ENCODE measurements around the gene NAA25. TPM values are rescaled to one million over a fixed set of nuclear protein-coding genes. Genes with fewer than 3 reads are reported as not detected.
A peak's percentile ranks its signal among the peaks of the same experiment; 100 is the strongest.
"Not testable (repeated sequence)": the region's sequence is repeated elsewhere in the genome, so short reads cannot be mapped to it uniquely, and the experiment has no call there.

The NAA25 gene
- polyA plus RNA-seq, 4 donors, result 18.7 to 23.8 (median 22.9) TPM

GRCh38 chr12:112066566-112066965 is 42.0 kb downstream of the NAA25 start:
- DNase-seq (ENCODE audit: low read depth in 4 of 4, low spot score in 3 of 4), result no peak

DNA sequence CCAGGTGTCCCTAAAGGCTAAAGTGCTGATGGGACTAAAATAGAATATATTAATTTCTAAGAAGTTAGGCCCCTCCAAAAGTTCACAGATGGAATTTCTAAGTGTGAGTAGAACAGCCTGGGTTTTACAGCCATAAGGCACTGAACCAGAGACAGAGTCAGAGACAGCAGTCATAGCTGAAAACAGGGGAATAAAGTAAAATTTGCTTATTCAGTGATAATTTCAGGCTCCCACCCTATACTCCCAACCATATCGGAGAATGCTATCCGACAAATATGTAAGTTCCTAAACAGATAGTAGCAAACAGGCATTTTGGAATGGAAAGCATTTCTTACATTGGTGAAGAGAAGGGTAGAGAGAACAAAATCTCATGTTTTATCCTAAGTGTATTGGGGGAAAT is 45.3 kb downstream of the NAA25 start:
- DNase-seq (ENCODE audit: low read depth in 4 of 4, low spot score in 3 of 4), result no peak

DNA sequence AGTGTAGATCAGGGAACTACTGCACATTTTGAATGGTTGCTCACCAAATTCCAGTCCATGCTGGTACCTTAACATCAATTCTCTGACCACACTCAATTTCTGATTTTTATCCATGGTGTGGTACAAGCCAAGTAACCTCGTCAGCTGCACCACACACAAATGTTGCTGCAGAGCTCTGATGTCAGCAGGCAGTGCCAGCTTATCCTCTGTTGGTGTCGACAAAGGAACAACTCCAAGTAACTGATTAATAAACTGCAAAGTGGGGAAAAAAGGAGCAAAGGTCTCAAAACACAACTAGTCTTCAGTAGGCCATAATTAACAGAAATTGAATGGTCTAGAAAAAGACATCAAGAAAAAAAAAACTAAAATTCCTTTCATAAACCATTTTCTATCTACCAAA is 47.4 kb downstream of the NAA25 start:
- no peak for DNase-seq (ENCODE audit: low read depth in 4 of 4, low spot score in 3 of 4)

DNA sequence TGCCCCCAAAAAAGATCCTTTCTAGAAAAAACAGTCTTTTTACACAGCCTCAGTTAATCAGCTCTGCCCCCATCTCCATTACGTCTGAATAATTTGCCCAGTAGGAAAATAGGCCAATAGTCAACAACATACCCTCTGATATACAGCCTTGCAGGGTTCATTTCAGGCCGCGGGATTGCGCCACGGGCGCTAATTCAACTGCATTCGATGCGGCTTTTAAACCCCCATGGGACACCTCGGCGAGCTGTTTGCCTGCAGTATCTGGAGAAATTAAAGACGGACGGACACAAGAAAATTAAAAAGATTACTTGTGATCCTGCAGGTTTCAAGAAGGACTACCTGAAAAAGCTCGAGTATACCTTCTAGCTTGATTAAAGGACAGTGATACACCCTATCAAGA is 59.2 kb downstream of the NAA25 start:
- no peak for DNase-seq (ENCODE audit: low read depth in 4 of 4, low spot score in 3 of 4)

DNA sequence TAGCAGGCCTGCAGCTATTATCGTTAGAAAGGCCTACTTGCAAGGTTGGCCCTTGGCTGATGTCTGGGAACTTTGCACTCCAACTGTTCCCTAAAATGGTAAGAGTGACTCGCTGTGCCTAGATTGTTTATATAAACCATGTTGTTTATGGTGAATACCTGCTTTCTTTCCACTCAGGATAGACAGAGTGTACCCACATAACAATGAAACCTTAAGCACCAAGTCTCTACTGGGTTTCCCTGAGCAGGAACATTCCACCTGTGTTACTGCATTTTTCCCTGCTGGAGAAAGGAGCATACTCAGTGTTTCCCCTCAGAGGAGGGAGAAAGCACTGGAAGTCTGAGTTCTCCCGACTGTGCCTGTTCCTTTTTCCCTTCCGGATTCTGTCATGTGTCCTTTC is 62.6 kb downstream of the NAA25 start:
- DNase-seq (ENCODE audit: low read depth in 4 of 4, low spot score in 3 of 4), result no peak

GRCh38 chr12:112036614-112037013 is 72.0 kb downstream of the NAA25 start:
- not testable (repeated sequence) for DNase-seq (ENCODE audit: low read depth in 4 of 4, low spot score in 3 of 4)

DNA sequence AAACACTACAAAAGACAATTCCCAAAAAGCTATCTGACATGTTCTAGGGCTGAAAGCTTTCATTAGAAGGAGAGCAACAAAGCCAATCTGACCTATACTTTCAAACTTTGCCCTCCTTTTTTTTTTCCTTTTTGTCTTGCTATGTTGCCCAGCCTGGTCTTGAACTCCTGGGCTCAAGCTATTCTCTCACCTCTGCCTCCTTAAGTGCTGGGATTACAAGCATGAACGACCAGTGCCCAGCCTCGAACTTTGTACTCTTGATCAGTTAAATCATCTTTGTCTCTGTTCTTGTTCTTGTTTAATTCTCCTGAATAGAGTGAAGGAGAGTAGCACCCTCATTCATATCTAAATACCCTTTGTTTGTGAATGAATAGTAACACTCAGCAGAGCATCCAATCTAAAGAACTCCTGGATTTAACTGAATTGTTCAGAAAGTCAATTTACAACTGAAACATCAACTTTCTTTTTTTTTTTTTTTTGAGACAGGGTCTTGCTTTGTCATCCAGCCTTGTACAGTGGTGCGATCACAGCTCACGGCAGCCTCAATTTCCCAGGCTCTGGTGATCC is 73.3 kb downstream of the NAA25 start:
- DNase-seq (ENCODE audit: low read depth in 4 of 4, low spot score in 3 of 4), result no peak

DNA sequence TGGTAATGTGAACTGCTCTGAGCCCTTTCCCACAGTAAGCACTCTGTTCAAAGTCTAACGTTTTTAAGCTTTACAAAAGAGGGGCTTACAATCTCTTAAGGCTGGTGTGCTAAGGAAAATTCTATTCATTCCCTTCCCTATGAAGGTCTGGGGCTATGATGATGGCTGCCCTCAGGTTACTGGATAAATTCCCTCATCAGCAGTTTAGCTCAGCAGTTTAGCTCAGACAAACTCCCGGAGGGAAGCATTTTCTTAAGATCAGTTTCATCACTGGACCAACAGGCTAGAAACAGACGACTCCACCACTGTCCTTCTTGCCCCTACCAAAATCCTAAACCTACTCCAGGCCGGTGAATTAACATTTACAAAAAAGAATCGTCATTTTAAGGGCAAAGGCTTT is 76.3 kb downstream of the NAA25 start:
- DNase-seq (ENCODE audit: low read depth in 4 of 4, low spot score in 3 of 4), result no peak

GRCh38 chr12:112031472-112031871 is 77.1 kb downstream of the NAA25 start:
- no peak for DNase-seq (ENCODE audit: low read depth in 4 of 4, low spot score in 3 of 4)

GRCh38 chr12:112029301-112029700 is 79.3 kb downstream of the NAA25 start:
- no peak for DNase-seq (ENCODE audit: low read depth in 4 of 4, low spot score in 3 of 4)

- DNase-seq (ENCODE audit: low read depth in 4 of 4, low spot score in 3 of 4), result no peak
Measured at GRCh38 chr12:112025808-112026375, 82.7 kb downstream of the NAA25 start.

GRCh38 chr12:112023759-112024396 is 84.7 kb downstream of the NAA25 start:
- DNase-seq (ENCODE audit: low read depth in 4 of 4, low spot score in 3 of 4), result no peak

GRCh38 chr12:112022241-112023016 is 86.2 kb downstream of the NAA25 start:
- DNase-seq (ENCODE audit: low read depth in 4 of 4, low spot score in 3 of 4), result no peak

GRCh38 chr12:112020947-112021457 is 87.6 kb downstream of the NAA25 start:
- no peak for DNase-seq (ENCODE audit: low read depth in 4 of 4, low spot score in 3 of 4)

- DNase-seq (ENCODE audit: low read depth in 4 of 4, low spot score in 3 of 4), result no peak
Measured at GRCh38 chr12:112018571-112019237, 89.9 kb downstream of the NAA25 start.

DNA sequence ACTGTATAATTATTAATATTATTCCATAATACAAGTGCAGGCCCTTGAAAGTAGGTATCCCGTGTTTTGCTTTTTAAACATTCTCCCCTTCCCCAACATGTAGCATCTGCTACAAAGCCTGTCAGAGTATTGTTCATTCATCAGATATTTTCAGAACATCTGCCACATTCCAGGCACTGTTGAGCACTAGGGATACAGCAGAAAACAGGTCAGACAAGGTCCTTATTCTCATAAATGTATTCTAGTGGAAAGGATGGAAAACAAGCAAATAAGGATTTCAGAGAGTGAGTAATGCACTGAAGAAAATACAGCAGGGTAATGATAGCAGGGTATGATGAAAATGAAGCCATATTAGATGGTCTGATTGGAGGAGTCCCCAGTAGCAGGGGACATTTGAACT is 91.5 kb downstream of the NAA25 start:
- DNase-seq (ENCODE audit: low read depth in 4 of 4, low spot score in 3 of 4), result no peak

GRCh38 chr12:112015938-112016337 is 92.6 kb downstream of the NAA25 start:
- no peak for DNase-seq (ENCODE audit: low read depth in 4 of 4, low spot score in 3 of 4)

DNA sequence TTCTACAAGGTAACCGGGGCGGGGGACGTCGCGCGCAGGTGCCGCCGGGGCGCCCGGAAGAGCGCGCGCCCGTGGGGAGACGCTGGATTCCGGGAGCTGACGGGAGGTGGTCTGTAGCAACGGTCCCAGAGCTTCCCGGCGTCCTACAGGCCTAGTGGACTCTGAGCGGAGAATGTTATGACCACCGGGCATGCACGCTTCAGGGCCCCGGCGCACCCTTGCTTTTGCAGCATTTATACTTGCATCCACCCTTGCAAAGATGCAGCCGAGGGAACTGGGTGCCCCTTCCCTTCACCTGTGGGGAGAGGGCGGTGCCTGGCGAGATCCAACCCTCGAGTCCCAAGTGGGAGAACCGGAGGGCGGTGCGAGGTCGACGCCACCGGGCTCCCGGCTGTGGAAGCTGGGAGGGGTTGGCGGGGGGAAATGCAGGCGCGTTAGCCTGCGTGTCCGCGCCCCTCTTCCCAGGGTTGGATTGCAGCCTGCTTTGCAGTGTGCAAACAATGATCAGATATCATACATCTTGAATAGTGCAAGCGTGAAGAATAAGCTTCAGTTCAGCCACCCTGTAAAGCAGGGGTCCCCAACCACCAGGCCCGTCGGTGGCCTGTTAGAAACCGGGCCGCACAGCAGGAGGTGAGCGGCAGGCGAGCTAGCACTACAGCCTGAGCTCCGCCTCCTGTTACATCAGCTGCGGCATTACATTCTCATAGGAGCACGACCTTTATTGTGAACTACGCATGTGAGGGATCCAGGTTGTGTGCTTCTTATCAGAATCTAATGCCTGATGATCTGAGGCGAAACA is 94.8 kb downstream of the NAA25 start:
- peak in 1 of 4 donors; percentile 13 for DNase-seq (ENCODE audit: low read depth in 4 of 4, low spot score in 3 of 4)

DNA sequence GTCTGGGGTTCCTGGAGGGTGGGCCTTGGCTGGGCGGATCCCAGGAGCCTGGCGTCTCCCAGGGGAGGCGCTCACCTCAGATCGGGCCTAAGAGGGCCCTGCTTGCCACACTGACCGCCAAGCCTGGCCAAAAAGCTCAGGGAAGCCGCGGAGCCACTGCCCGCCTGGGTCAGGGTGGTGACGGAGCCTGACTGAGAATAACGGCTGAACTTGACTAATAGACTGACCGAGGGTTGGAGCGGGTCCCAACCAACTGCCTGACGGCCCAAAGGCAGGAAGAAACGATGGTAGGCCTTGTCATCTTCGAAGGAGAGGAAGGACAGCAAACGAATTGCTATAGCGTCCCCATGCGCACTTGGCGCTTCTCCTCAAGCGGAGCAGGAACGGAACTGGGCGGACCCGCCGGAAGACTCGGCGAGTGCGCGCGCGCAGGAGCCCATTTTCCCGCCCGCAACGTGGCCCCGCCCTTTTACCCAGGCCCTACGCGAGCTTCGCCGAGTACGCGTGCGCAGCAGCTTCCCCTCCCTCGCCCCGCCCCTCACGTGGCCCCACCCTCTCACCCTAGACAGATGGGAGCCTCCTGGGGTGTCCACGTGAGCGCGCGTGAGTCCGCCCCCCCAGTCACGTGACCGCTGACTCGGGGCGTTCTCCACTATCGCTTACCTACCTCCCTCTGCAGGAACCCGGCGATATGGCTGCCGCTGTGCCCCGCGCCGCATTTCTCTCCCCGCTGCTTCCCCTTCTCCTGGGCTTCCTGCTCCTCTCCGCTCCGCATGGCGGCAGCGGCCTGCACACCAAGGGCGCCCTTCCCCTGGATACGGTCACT is 95.6 kb downstream of the NAA25 start, which contains the start of the genes ERP29 and TMEM116:
Gene ERP29 (plus strand): TSS at position 652 of the 826 bp plus-strand sequence. CDS start 40 bp downstream, at position 692.
Gene TMEM116 (minus strand): TSS at position 391 of the 826 bp plus-strand sequence. CDS start 7,895 bp downstream, outside the sequence.
- peak; percentile 97 to 99 (median 98) for DNase-seq (ENCODE audit: low read depth in 4 of 4, low spot score in 3 of 4)
